GM12891 (cell line): ENCODE measurements around the gene DYNC1I1.

Experiments
- DNase-seq: peaks from one replicate; pipeline ENCODE4 v3.0.0; 2011; ENCODE audit warnings: low spot score; ENCODE audit not compliant: insufficient read length
- FAIRE-seq: peaks from 2 replicates; lab custom pipeline; 2011; peaks lifted over from hg19 to GRCh38; lab: Jason Lieb, UNC
- PAX5 ChIP-seq: IDR thresholded peaks from 2 replicates; pipeline ENCODE4 v1.6.1; 2011; ENCODE audit warnings: low read length, moderate library complexity, mild to moderate bottlenecking; ENCODE audit not compliant: insufficient read depth, severe bottlenecking
- POLR2A ChIP-seq: IDR thresholded peaks from 2 replicates; pipeline ENCODE4 v1.6.1; 2011; ENCODE audit warnings: low read depth, low read length, control low read depth
- POLR2AphosphoS5 ChIP-seq: IDR thresholded peaks from 2 replicates; pipeline ENCODE4 v1.6.1; 2011; ENCODE audit warnings: low read depth, low read length, control low read depth
- POU2F2 ChIP-seq: IDR thresholded peaks from 2 replicates; pipeline ENCODE4 v1.6.1; 2011; ENCODE audit warnings: low read depth, mild to moderate bottlenecking, control low read depth, low read length, moderate library complexity
- SPI1 ChIP-seq: IDR thresholded peaks from 2 replicates; pipeline ENCODE4 v1.6.1; 2011; ENCODE audit warnings: low read depth, low read length, control low read depth
- TAF1 ChIP-seq: IDR thresholded peaks from 2 replicates; pipeline ENCODE4 v1.6.1; 2011; ENCODE audit warnings: low read depth, low read length, control low read depth

The DYNC1I1 gene

DNA sequence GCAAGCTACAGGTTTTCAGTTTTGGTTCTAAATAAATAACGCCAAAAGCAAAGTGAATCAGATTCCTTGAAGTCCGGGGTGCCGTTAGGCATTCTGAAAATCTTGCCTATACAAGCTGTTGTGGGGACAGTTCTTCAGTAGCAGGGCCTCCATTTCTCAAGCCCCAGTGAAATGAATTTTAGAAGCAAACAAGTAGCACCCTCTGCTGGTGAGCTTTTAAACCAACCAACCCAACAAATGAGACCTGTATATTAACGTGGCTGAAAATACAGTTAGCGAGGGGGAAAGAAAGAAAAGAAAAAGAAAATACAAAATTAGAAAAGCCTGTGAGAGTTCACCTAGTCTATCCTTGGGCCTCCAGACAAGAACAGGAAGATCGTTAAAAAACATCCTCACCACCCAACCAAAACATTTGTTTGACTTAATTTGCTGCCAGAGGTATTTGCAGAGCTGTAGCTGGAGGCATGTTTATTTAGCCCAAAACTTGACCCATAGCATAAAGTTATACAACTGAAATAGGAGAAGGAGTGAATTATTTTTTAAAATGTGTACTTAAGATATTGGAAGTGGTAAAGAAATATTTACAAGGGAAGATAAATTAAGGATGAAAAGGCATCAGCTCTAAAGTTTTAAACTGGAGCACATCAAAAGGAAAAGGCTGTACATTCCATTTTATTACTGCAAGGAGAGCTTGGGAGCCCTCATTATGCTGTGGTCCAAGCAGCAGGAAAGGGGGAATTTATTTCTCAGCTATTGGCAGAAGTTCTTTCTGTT is 98.9 kb downstream of the DYNC1I1 start:
- FAIRE-seq (no peak), DNase-seq (peak; percentile 7)
- TF ChIP-seq POLR2A, result no peak
- TF ChIP-seq POLR2AphosphoS5, result no peak
- no peak for TF ChIP-seq PAX5
- TF ChIP-seq SPI1, result no peak
- no peak for TF ChIP-seq POU2F2
- TF ChIP-seq TAF1, result no peak

GRCh38 chr7:95871896-95872295 is 99.5 kb downstream of the DYNC1I1 start:
- DNase-seq, result no peak
- FAIRE-seq, result no peak
- TF ChIP-seq SPI1 (no peak), POLR2A (no peak), TAF1 (no peak), POU2F2 (no peak), PAX5 (no peak), POLR2AphosphoS5 (no peak)

GRCh38 chr7:95874129-95874528 is 101.8 kb downstream of the DYNC1I1 start:
- TF ChIP-seq POLR2AphosphoS5 (no peak), PAX5 (no peak), POLR2A (no peak), POU2F2 (no peak), SPI1 (no peak), TAF1 (no peak)
- no peak for DNase-seq
- FAIRE-seq, result no peak

DNA sequence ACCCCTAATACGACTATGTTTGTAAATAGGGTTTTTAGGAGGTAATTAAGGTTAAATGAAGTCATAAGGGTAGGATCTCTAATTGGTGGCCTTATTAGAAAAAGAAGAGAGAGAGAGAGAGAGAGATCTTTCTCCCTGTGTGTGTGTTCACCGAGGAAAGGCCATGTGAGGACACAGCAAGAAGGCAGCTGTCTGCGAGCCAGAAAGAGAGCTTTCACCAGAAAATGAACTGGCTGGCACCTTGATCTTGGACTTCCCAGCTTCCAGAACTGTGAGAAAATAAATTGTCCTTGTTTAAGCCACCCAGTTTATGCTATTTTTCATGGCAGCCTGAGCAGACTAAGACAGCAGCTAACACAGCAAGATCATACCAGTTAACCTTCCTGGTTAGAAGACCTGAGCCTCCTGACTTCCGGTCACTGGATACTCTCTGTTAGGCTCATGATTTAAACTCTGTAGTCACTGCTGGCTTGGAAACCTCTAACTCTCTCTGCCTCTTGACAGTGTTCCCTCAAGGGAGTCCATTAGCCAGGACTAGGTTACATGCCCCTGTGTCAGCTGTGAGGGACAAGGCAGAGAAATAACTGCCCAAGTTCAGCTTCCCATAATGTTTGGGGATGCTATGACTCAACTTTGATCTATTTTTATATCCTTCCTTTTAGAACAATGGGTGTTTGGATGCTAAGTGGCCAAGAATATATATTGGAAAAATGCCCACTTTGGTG is 102.3 kb downstream of the DYNC1I1 start:
- FAIRE-seq (no peak), DNase-seq (no peak)
- TF ChIP-seq TAF1 (no peak), POU2F2 (no peak), SPI1 (no peak), PAX5 (no peak), POLR2AphosphoS5 (no peak), POLR2A (no peak)

GRCh38 chr7:95875519-95875918 is 103.2 kb downstream of the DYNC1I1 start:
- no peak for FAIRE-seq
- no peak for DNase-seq
- no peak for TF ChIP-seq POLR2A
- TF ChIP-seq POU2F2, result no peak
- no peak for TF ChIP-seq POLR2AphosphoS5
- TF ChIP-seq TAF1, result no peak
- no peak for TF ChIP-seq PAX5
- no peak for TF ChIP-seq SPI1

- TF ChIP-seq PAX5 (no peak), SPI1 (no peak), POU2F2 (no peak), TAF1 (no peak), POLR2A (no peak), POLR2AphosphoS5 (no peak)
- no peak for FAIRE-seq
- no peak for DNase-seq
Measured at GRCh38 chr7:95878677-95879076, 106.3 kb downstream of the DYNC1I1 start.

- DNase-seq (no peak), FAIRE-seq (no peak)
- TF ChIP-seq POLR2A (no peak), TAF1 (no peak)
Measured at GRCh38 chr7:95881597-95881996, 109.2 kb downstream of the DYNC1I1 start.

DNA sequence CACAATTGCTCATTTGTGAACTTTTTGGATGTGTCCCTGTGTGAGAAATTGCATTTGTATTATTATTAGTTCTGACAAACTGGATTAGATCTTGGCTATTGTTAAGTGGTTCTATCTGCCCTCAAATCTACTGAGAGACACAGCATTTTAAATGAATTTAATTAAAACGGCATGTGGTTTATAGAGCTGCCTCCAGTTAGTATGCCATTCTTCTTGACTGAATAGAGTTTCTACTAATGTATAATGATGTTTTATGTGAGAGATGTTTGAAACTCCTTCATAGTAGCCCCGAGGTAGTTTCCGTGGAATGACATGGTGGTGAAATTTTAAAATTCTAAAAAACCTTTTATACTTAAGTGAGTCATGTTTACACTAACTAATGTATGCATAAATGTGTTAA is 110.9 kb downstream of the DYNC1I1 start:
- DNase-seq (no peak), FAIRE-seq (no peak)
- TF ChIP-seq TAF1, result no peak

DNA sequence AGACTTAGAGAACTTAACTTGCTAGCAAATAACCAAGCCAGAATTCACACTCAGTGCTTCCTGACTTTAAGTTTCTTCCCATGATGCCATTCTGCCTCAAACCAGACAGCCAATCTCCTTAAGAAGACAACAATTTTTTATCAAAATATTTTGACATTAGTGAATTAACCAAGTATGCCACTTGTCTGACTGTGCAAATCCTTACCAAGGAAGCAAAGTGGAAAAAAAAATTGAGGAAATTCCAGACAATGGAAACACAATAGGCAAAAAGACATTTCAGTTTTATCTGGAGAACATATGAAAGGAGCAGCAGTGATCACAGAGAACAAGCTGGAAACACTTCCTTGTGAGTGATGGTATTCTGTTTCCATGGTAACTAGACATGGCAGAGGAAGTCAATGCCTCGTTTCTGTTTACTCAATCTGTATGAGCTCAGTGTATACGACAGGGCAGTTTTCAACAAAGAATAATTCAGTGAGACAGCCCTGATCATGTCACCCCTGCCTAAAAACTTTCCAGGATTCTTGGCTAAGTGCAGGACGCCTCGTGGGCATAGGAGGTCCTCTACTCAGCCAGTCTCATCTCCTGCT is 114.2 kb downstream of the DYNC1I1 start:
- FAIRE-seq (no peak), DNase-seq (no peak)
- no peak for TF ChIP-seq TAF1
- 0 out of 2 replicates have a peak, but pooled peaks have one; percentile 2 for TF ChIP-seq SPI1
- no peak for TF ChIP-seq POU2F2

DNA sequence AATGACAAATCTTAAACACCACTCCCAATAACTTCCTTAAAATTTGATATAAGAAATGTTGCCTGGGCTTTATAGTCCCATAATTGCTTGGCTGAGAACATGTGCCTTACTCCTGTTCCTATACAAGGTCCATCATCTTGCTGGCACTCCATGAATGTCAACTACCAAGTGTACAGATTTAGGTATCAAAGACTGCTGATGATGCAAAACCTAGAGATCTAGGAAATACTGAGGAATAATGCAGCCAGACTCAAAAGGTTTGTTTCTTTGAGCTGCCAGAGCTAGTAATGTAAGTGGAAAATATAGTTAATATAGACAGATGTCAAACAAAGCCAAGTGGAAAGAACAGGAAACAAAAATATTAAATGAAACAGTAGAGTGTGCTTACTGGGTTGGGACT is 121.1 kb downstream of the DYNC1I1 start:
- TF ChIP-seq POU2F2 (no peak), POLR2AphosphoS5 (no peak), POLR2A (no peak), SPI1 (no peak), PAX5 (no peak), TAF1 (no peak)
- FAIRE-seq (no peak), DNase-seq (no peak)
